GM12878 (cell line): ENCODE measurements around the gene DIP2C. TPM values are rescaled to one million over a fixed set of nuclear protein-coding genes. Genes with fewer than 3 reads are reported as not detected.

ENCODE experiments used
- ATAC-seq: fragments of 200-7000 bp; cut with Tn5 transposase; 3 replicates; pipeline ENCODE4 v1.9.1; 2020; ENCODE audit warnings: mild to moderate bottlenecking, moderate library complexity
- BruUV-seq: library from RNA; stranded (reverse); fragments of 400-500 nt; replicated peaks from 2 replicates; lab custom pipeline; 2021; lab: Mats Ljungman, UMichigan
- CTCF ChIA-PET: fragments of 300-600 bp; sonication (Branson Sonifier 250); formaldehyde crosslinking; extraction: SDS; loops from one replicate; lab custom pipeline; 2021; ENCODE audit warnings: inconsistent platforms; lab: Yijun Ruan, JAX
- POLR2A ChIA-PET: fragments of 350-600 bp; formaldehyde crosslinking; extraction: SDS; loops from one replicate; lab custom pipeline; 2021; ENCODE audit warnings: inconsistent platforms; lab: Charles Lee
- RAD21 ChIA-PET: fragments of 300-600 bp; sonication (Branson Sonifier 250); formaldehyde crosslinking; loops from one replicate; lab custom pipeline; 2023; ENCODE audit warnings: antibody characterized with exemption; ENCODE audit not compliant: unreplicated experiment; lab: Charles Lee
- SMC1A ChIA-PET: fragments of 300-600 bp; sonication (Branson Sonifier 250); formaldehyde crosslinking; loops from one replicate; lab custom pipeline; 2023; ENCODE audit not compliant: unreplicated experiment, uncharacterized antibody; lab: Charles Lee
- DNase-seq: peaks from one replicate; pipeline ENCODE4 v3.0.0-alpha.2; 2011; ENCODE audit warnings: low read depth, low spot score
- FAIRE-seq: peaks from 3 replicates; lab custom pipeline; 2011; peaks lifted over from hg19 to GRCh38; lab: Jason Lieb, UNC
- H2AFZ ChIP-seq: 2 replicates; pipeline ENCODE4 v1.6.0; 2011; ENCODE audit warnings: low read depth, low read length, control low read depth; ENCODE audit not compliant: control insufficient read depth
- H3K27ac ChIP-seq: 2 replicates; pipeline ENCODE4 v1.5.1; 2011; ENCODE audit warnings: control low read depth; ENCODE audit not compliant: control insufficient read depth, insufficient read depth
- H3K27me3 ChIP-seq, 2 experiments: replicated peaks in 1 of 2; 2 replicates each; pipeline versions ENCODE4 v1.6.0 to v1.6.1; 2011; ENCODE audit warnings: low read length in 1 of 2; ENCODE audit not compliant: control insufficient read depth in 2 of 2, insufficient read depth in 2 of 2
- H3K36me3 ChIP-seq, 2 experiments: 2 replicates each; pipeline ENCODE4 v1.5.1; 2011; ENCODE audit warnings: low read length in 1 of 2; ENCODE audit not compliant: control insufficient read depth in 2 of 2, insufficient read depth in 2 of 2
- H3K4me1 ChIP-seq: 2 replicates; pipeline ENCODE4 v1.6.1; 2011; ENCODE audit warnings: mild to moderate bottlenecking, low read length, moderate library complexity, mixed read lengths; ENCODE audit not compliant: control insufficient read depth, insufficient read depth
- H3K4me2 ChIP-seq: 2 replicates; pipeline ENCODE4 v1.6.0; 2011; ENCODE audit warnings: control low read depth; ENCODE audit not compliant: control insufficient read depth, insufficient read depth
- H3K4me3 ChIP-seq: fragments of 200-600 bp; sonication (generic); 2 replicates; pipeline ENCODE4 v1.5.1; 2016
- H3K79me2 ChIP-seq: 2 replicates; pipeline ENCODE4 v1.6.0; 2011; ENCODE audit warnings: low read length; ENCODE audit not compliant: control insufficient read depth, insufficient read depth
- H3K9ac ChIP-seq: 2 replicates; pipeline ENCODE4 v1.8.0; 2011; ENCODE audit warnings: low read length, control low read depth, mixed read lengths; ENCODE audit not compliant: control insufficient read depth, insufficient read depth
- H3K9me3 ChIP-seq: replicated peaks from 3 replicates; pipeline ENCODE4 v1.5.1; 2011; ENCODE audit warnings: mild to moderate bottlenecking, low read length; ENCODE audit not compliant: control insufficient read depth, insufficient read depth
- H4K20me1 ChIP-seq: 2 replicates; pipeline ENCODE4 v1.6.0; 2011; ENCODE audit not compliant: control insufficient read depth, insufficient read depth
- CEBPZ ChIP-seq: fragments of 150-350 bp; IDR thresholded peaks from 2 replicates; pipeline ENCODE4 v1.6.1; 2016; ENCODE audit warnings: low read depth, low read length
- CHD2 ChIP-seq: IDR thresholded peaks from 2 replicates; pipeline ENCODE4 v1.6.1; 2011; ENCODE audit warnings: low read depth, low read length, improper control_type of control experiment, borderline replicate concordance
- CHD4 ChIP-seq: fragments of 200-600 bp; sonication (generic); IDR thresholded peaks from 2 replicates; pipeline ENCODE4 v1.6.1; 2016; ENCODE audit warnings: mild to moderate bottlenecking
- FOXM1 ChIP-seq: IDR thresholded peaks from 2 replicates; pipeline ENCODE4 v1.6.1; 2012; ENCODE audit warnings: low read depth, mild to moderate bottlenecking, inconsistent platforms, low read length, moderate library complexity
- MTA2 ChIP-seq: fragments of 450-650 bp; IDR thresholded peaks from 2 replicates; pipeline ENCODE4 v1.6.1; 2016; ENCODE audit warnings: low read depth, mild to moderate bottlenecking, moderate library complexity
- ZNF24 ChIP-seq: fragments of 450-650 bp; IDR thresholded peaks from 2 replicates; pipeline ENCODE4 v1.6.1; 2017; ENCODE audit warnings: antibody characterized with exemption, mild to moderate bottlenecking
- WGBS: methylation state at CpG from one replicate; pipeline ENCODE4 v1.1.6; 2016; ENCODE audit warnings: low lambda C conversion rate; ENCODE audit not compliant: insufficient replicate concordance, insufficient coverage; ENCODE audit errors: missing lambda C conversion rate; 5-methylcytosine and 5-hydroxymethylcytosine counted together
- in situ Hi-C: fragments of 300-500 bp; cut with MboI; formaldehyde crosslinking; loops from 9 replicates; pipeline ENCODE4 v1.14.3; 2018; ENCODE audit warnings: mixed read lengths
- intact Hi-C: fragments of 100-400 bp; cut with micrococcal nuclease; formaldehyde crosslinking; loops from one replicate; pipeline ENCODE4 v1.14.2; 2022; ENCODE audit not compliant: unreplicated experiment
- polyA plus RNA-seq, 11 experiments: library from polyadenylated mRNA; depleted of rRNA in 4 of 11; unstranded in 6 of 11; stranded (reverse) in 5 of 11; fragments of >200 nt; fragmentation: Nextera tagmentation in 4 of 11; fragmentation: Illumina TruSeq in 1 of 11; extraction: Ambion mirVana in 4 of 11; extraction: Trizol in 1 of 11; gene quantifications; 1 replicate in 1 of 11; 2 replicates in 10 of 11; pipeline versions ENCODE4 v1.2.1 to v1.2.3, GENCODE V29; 2011 to 2016; ENCODE audit warnings: inconsistent platforms in 2 of 11, missing spikeins in 2 of 11, low read depth in 1 of 11
- total RNA-seq, 4 experiments: library from RNA; depleted of rRNA in 3 of 4; stranded (reverse); fragments of >200 nt in 3 of 4; fragmentation: Illumina TruSeq in 1 of 4; extraction: Trizol in 1 of 4; gene quantifications; 2 replicates each; pipeline versions ENCODE4 v1.2.1 to v1.2.3, GENCODE V29; 2013 to 2021
- TF ChIP-seq, protein P1 (sequence below): fragments of 450-650 bp; IDR thresholded peaks from 2 replicates; pipeline ENCODE4 v1.6.1; 2017; ENCODE audit warnings: mild to moderate bottlenecking
- TF ChIP-seq, protein P2 (sequence below): fragments of 450-650 bp; IDR thresholded peaks from 2 replicates; pipeline ENCODE4 v1.6.1; 2016; ENCODE audit warnings: mild to moderate bottlenecking

Gene DIP2C
- total and polyA plus RNA-seq, 10 of the 15 experiments (the other 5 are each of a cell fraction or from before 2014, with no cell fraction given): 0.01 to 0.10 (median 0.06) TPM

DNA sequence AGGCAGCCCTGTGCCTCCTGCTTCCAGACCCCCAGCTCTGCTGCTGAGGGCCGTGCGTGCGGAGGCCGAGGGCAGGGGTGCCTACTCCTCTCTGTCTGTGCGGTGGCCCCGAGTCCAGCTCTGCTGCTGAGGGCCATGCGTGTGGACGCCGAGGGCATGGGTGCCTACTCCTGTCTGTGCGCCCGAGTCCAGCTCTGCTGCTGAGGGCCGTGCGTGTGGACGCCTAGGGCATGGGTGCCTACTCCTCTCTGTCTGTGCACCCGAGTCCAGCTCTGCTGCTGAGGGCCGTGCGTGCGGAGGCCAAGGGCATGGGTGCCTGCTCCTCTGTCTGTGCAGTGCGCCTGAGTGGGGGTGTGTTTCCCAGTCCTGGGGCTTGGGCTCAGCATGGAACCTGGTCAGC, 411.5 kb downstream of the DIP2C start:
- no peaks in the 10 kb centered on the region for H3K9me3 ChIP-seq
- 90% methylated on average over 19 of the region's 19 CpGs for WGBS
- no TSS peak for BruUV-seq

More for the DNA sequence above, 411.5 kb downstream of the DIP2C start:
- ATAC-seq (no peak), FAIRE-seq (no peak), DNase-seq (no peak)
- Histone ChIP-seq H3K9ac (no peak overlapping the region), H2AFZ (no peak overlapping the region), H3K36me3 (no peaks in the 10 kb centered on the region), H3K27me3 (no peaks in the 10 kb centered on the region; a peak in 1 of 4 replicates), H4K20me1 (no peaks in the 10 kb centered on the region), H3K27ac (no peak overlapping the region), H3K79me2 (no peaks in the 10 kb centered on the region), H3K4me1 (peaks cover 7% of the 10 kb centered on the region), H3K4me2 (no peak overlapping the region), H3K4me3 (no peak overlapping the region)
- ChIA-PET SMC1A (no interaction called here), CTCF (no interaction called here), POLR2A (no interaction called here), RAD21 (no interaction called here)
- no peak for TF ChIP-seq CEBPZ
- no peak for TF ChIP-seq ZNF24
- TF ChIP-seq, protein P1, sequence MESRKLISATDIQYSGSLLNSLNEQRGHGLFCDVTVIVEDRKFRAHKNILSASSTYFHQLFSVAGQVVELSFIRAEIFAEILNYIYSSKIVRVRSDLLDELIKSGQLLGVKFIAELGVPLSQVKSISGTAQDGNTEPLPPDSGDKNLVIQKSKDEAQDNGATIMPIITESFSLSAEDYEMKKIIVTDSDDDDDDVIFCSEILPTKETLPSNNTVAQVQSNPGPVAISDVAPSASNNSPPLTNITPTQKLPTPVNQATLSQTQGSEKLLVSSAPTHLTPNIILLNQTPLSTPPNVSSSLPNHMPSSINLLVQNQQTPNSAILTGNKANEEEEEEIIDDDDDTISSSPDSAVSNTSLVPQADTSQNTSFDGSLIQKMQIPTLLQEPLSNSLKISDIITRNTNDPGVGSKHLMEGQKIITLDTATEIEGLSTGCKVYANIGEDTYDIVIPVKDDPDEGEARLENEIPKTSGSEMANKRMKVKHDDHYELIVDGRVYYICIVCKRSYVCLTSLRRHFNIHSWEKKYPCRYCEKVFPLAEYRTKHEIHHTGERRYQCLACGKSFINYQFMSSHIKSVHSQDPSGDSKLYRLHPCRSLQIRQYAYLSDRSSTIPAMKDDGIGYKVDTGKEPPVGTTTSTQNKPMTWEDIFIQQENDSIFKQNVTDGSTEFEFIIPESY: no peak
- TF ChIP-seq FOXM1: no peak
- no peak for TF ChIP-seq CHD4
- no peak for TF ChIP-seq MTA2
- TF ChIP-seq, protein P2, sequence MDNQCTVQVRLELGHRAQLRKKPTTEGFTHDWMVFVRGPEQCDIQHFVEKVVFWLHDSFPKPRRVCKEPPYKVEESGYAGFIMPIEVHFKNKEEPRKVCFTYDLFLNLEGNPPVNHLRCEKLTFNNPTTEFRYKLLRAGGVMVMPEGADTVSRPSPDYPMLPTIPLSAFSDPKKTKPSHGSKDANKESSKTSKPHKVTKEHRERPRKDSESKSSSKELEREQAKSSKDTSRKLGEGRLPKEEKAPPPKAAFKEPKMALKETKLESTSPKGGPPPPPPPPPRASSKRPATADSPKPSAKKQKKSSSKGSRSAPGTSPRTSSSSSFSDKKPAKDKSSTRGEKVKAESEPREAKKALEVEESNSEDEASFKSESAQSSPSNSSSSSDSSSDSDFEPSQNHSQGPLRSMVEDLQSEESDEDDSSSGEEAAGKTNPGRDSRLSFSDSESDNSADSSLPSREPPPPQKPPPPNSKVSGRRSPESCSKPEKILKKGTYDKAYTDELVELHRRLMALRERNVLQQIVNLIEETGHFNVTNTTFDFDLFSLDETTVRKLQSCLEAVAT: no peak
- TF ChIP-seq CHD2: no peak
- in situ Hi-C loops: no loop called here
- intact Hi-C loops: no loop called here
